NCI-H1436 (cell line): Measurements from ENCODE around the gene ACBD6.

ENCODE experiments used
- DNase-seq: peaks from one replicate; lab custom pipeline; 2025; lab: John Stamatoyannopoulos, UW

Gene ACBD6

GRCh38 chr1:180524915-180525714 is 22.7 kb upstream of the ACBD6 start:
- no peak for DNase-seq

GRCh38 chr1:180524160-180524914 is 22.0 kb upstream of the ACBD6 start:
- no peak for DNase-seq

- no peak for DNase-seq
Observed at GRCh38 chr1:180522213-180522515, 19.8 kb upstream of the ACBD6 start.

- no peak for DNase-seq
Observed at GRCh38 chr1:180521474-180522212, 19.3 kb upstream of the ACBD6 start.

- DNase-seq: no peak
Observed at GRCh38 chr1:180519846-180520245, 17.5 kb upstream of the ACBD6 start.

GRCh38 chr1:180515857-180516388 is 13.5 kb upstream of the ACBD6 start:
- DNase-seq: peak; percentile 71

GRCh38 chr1:180515364-180515763 is 13.0 kb upstream of the ACBD6 start:
- no peak for DNase-seq

- no peak for DNase-seq
Observed at GRCh38 chr1:180513531-180513930, 11.2 kb upstream of the ACBD6 start.

- DNase-seq: no peak
Observed at GRCh38 chr1:180510882-180511281, 8.5 kb upstream of the ACBD6 start.

GRCh38 chr1:180508725-180509097 is 6.3 kb upstream of the ACBD6 start:
- DNase-seq: no peak

- DNase-seq: no peak
Observed at GRCh38 chr1:180507795-180508724, 5.7 kb upstream of the ACBD6 start.

GRCh38 chr1:180505732-180506335 is 3.5 kb upstream of the ACBD6 start:
- no peak for DNase-seq

GRCh38 chr1:180504186-180504585 is 1.8 kb upstream of the ACBD6 start:
- no peak for DNase-seq

- no peak for DNase-seq
Observed at GRCh38 chr1:180503280-180503862, 994 bp upstream of the ACBD6 start.

GRCh38 chr1:180501865-180502360 is 464 bp downstream of the ACBD6 start:
- no peak for DNase-seq

GRCh38 chr1:180500689-180501088 is 1.7 kb downstream of the ACBD6 start:
- DNase-seq: no peak

GRCh38 chr1:180498594-180498993 is 3.8 kb downstream of the ACBD6 start:
- DNase-seq: no peak

- DNase-seq: no peak
Observed at GRCh38 chr1:180497826-180498225, 4.6 kb downstream of the ACBD6 start.

GRCh38 chr1:180494370-180494769 is 8.0 kb downstream of the ACBD6 start:
- DNase-seq: no peak

- no peak for DNase-seq
Observed at GRCh38 chr1:180489976-180490375, 12.4 kb downstream of the ACBD6 start.

- no peak for DNase-seq
Observed at GRCh38 chr1:180489313-180489712, 13.1 kb downstream of the ACBD6 start.
